ENCODE data around the gene CACNA2D3.

Gene CACNA2D3

GRCh38 chr3:54873059-54874010 lies 751.0 kb downstream of the CACNA2D3 start:
- Histone ChIP-seq H3K27me3 (ENCODE audit: insufficient read depth, low read length) (no peaks in the 10 kb centered on the region), H3K9ac (ENCODE audit: low read depth, low read length) (no peak overlapping the region), H3K9me3 (ENCODE audit: insufficient read depth, low read depth, low read length) (no peaks in the 10 kb centered on the region), H3K4me1 (ENCODE audit: insufficient read depth, low read length) (peaks cover 11% of the 10 kb centered on the region; the same call in 1 of the 2 replicates), H3K4me3 (ENCODE audit: low read length) (no peak overlapping the region), H3K36me3 (ENCODE audit: insufficient read depth, low read depth, low read length) (no peaks in the 10 kb centered on the region), H3K27ac (ENCODE audit: low read length) (no peak overlapping the region)

- Histone ChIP-seq H3K4me1 (ENCODE audit: insufficient read depth, low read length) (peaks cover 11% of the 10 kb centered on the region), H3K9ac (ENCODE audit: low read depth, low read length) (no peak overlapping the region), H3K36me3 (ENCODE audit: insufficient read depth, low read depth, low read length) (no peaks in the 10 kb centered on the region), H3K27ac (ENCODE audit: low read length) (no peak overlapping the region), H3K9me3 (ENCODE audit: insufficient read depth, low read depth, low read length) (no peaks in the 10 kb centered on the region), H3K27me3 (ENCODE audit: insufficient read depth, low read length) (no peaks in the 10 kb centered on the region), H3K4me3 (ENCODE audit: low read length) (no peak overlapping the region)
Measured at GRCh38 chr3:54874816-54875556, 752.6 kb downstream of the CACNA2D3 start.

- Histone ChIP-seq H3K27ac (ENCODE audit: low read length) (no peak overlapping the region), H3K27me3 (ENCODE audit: insufficient read depth, low read length) (no peaks in the 10 kb centered on the region), H3K36me3 (ENCODE audit: insufficient read depth, low read depth, low read length) (no peaks in the 10 kb centered on the region), H3K4me1 (ENCODE audit: insufficient read depth, low read length) (peaks cover 11% of the 10 kb centered on the region), H3K4me3 (ENCODE audit: low read length) (no peak overlapping the region), H3K9me3 (ENCODE audit: insufficient read depth, low read depth, low read length) (no peaks in the 10 kb centered on the region), H3K9ac (ENCODE audit: low read depth, low read length) (no peak overlapping the region)
Measured at GRCh38 chr3:54875596-54876268, 753.4 kb downstream of the CACNA2D3 start.

- Histone ChIP-seq H3K36me3 (ENCODE audit: insufficient read depth, low read depth, low read length) (no peaks in the 10 kb centered on the region), H3K4me1 (ENCODE audit: insufficient read depth, low read length) (peaks cover 11% of the 10 kb centered on the region), H3K27ac (ENCODE audit: low read length) (no peak overlapping the region), H3K4me3 (ENCODE audit: low read length) (no peak overlapping the region), H3K9ac (ENCODE audit: low read depth, low read length) (no peak overlapping the region), H3K27me3 (ENCODE audit: insufficient read depth, low read length) (no peaks in the 10 kb centered on the region), H3K9me3 (ENCODE audit: insufficient read depth, low read depth, low read length) (no peaks in the 10 kb centered on the region)
Measured at GRCh38 chr3:54876694-54877093, 754.3 kb downstream of the CACNA2D3 start.

- Histone ChIP-seq H3K27ac (ENCODE audit: low read length) (no peak overlapping the region), H3K4me3 (ENCODE audit: low read length) (no peak overlapping the region), H3K4me1 (ENCODE audit: insufficient read depth, low read length) (peaks cover 11% of the 10 kb centered on the region), H3K27me3 (ENCODE audit: insufficient read depth, low read length) (no peaks in the 10 kb centered on the region), H3K9me3 (ENCODE audit: insufficient read depth, low read depth, low read length) (no peaks in the 10 kb centered on the region), H3K36me3 (ENCODE audit: insufficient read depth, low read depth, low read length) (no peaks in the 10 kb centered on the region), H3K9ac (ENCODE audit: low read depth, low read length) (no peak overlapping the region)
Measured at GRCh38 chr3:54877730-54878129, 755.4 kb downstream of the CACNA2D3 start.

GRCh38 chr3:54878145-54878544 lies 755.8 kb downstream of the CACNA2D3 start:
- no peaks in the 10 kb centered on the region for H3K27me3 ChIP-seq (ENCODE audit: insufficient read depth, low read length)
- H3K9ac ChIP-seq (ENCODE audit: low read depth, low read length): no peak overlapping the region
- no peaks in the 10 kb centered on the region for H3K36me3 ChIP-seq (ENCODE audit: insufficient read depth, low read depth, low read length)
- H3K4me3 ChIP-seq (ENCODE audit: low read length): no peak overlapping the region
- H3K27ac ChIP-seq (ENCODE audit: low read length): no peak overlapping the region
- H3K9me3 ChIP-seq (ENCODE audit: insufficient read depth, low read depth, low read length): no peaks in the 10 kb centered on the region
- peaks cover 7% of the 10 kb centered on the region for H3K4me1 ChIP-seq (ENCODE audit: insufficient read depth, low read length)

GRCh38 chr3:54882129-54882833 lies 759.9 kb downstream of the CACNA2D3 start:
- H3K27me3 ChIP-seq (ENCODE audit: insufficient read depth, low read length): no peaks in the 10 kb centered on the region

GRCh38 chr3:54888162-54888561 lies 765.8 kb downstream of the CACNA2D3 start:
- Histone ChIP-seq H3K4me1 (ENCODE audit: insufficient read depth, low read length) (no peaks in the 10 kb centered on the region), H3K27me3 (ENCODE audit: insufficient read depth, low read length) (no peaks in the 10 kb centered on the region), H3K27ac (ENCODE audit: low read length) (no peak overlapping the region), H3K9me3 (ENCODE audit: insufficient read depth, low read depth, low read length) (no peaks in the 10 kb centered on the region), H3K9ac (ENCODE audit: low read depth, low read length) (no peak overlapping the region), H3K4me3 (ENCODE audit: low read length) (no peak overlapping the region), H3K36me3 (ENCODE audit: insufficient read depth, low read depth, low read length) (no peaks in the 10 kb centered on the region)

More at GRCh38 chr3:54882129-54882833, 759.9 kb downstream of the CACNA2D3 start:
- Histone ChIP-seq H3K4me1 (ENCODE audit: insufficient read depth, low read length) (no peaks in the 10 kb centered on the region; the same call in 1 of the 2 replicates), H3K9ac (ENCODE audit: low read depth, low read length) (no peak overlapping the region), H3K36me3 (ENCODE audit: insufficient read depth, low read depth, low read length) (no peaks in the 10 kb centered on the region), H3K9me3 (ENCODE audit: insufficient read depth, low read depth, low read length) (no peaks in the 10 kb centered on the region), H3K4me3 (ENCODE audit: low read length) (no peak overlapping the region), H3K27ac (ENCODE audit: low read length) (no peak overlapping the region)

- Histone ChIP-seq H3K4me3 (ENCODE audit: low read length) (no peak overlapping the region), H3K4me1 (ENCODE audit: insufficient read depth, low read length) (no peaks in the 10 kb centered on the region), H3K9me3 (ENCODE audit: insufficient read depth, low read depth, low read length) (no peaks in the 10 kb centered on the region), H3K36me3 (ENCODE audit: insufficient read depth, low read depth, low read length) (no peaks in the 10 kb centered on the region), H3K27me3 (ENCODE audit: insufficient read depth, low read length) (no peaks in the 10 kb centered on the region), H3K27ac (ENCODE audit: low read length) (no peak overlapping the region), H3K9ac (ENCODE audit: low read depth, low read length) (no peak overlapping the region)
Measured at GRCh38 chr3:54888873-54889272, 766.5 kb downstream of the CACNA2D3 start.

GRCh38 chr3:54889731-54890130 lies 767.4 kb downstream of the CACNA2D3 start:
- Histone ChIP-seq H3K4me3 (ENCODE audit: low read length) (no peak overlapping the region), H3K27me3 (ENCODE audit: insufficient read depth, low read length) (no peaks in the 10 kb centered on the region), H3K9me3 (ENCODE audit: insufficient read depth, low read depth, low read length) (no peaks in the 10 kb centered on the region), H3K27ac (ENCODE audit: low read length) (no peak overlapping the region), H3K9ac (ENCODE audit: low read depth, low read length) (no peak overlapping the region), H3K36me3 (ENCODE audit: insufficient read depth, low read depth, low read length) (no peaks in the 10 kb centered on the region), H3K4me1 (ENCODE audit: insufficient read depth, low read length) (no peaks in the 10 kb centered on the region)

- H3K27me3 ChIP-seq (ENCODE audit: insufficient read depth, low read length): no peaks in the 10 kb centered on the region
- no peaks in the 10 kb centered on the region for H3K36me3 ChIP-seq (ENCODE audit: insufficient read depth, low read depth, low read length)
- H3K4me1 ChIP-seq (ENCODE audit: insufficient read depth, low read length): no peaks in the 10 kb centered on the region
- no peak overlapping the region for H3K4me3 ChIP-seq (ENCODE audit: low read length)
- no peak overlapping the region for H3K27ac ChIP-seq (ENCODE audit: low read length)
- H3K9me3 ChIP-seq (ENCODE audit: insufficient read depth, low read depth, low read length): no peaks in the 10 kb centered on the region
- H3K9ac ChIP-seq (ENCODE audit: low read depth, low read length): no peak overlapping the region
Measured at GRCh38 chr3:54891540-54891897, 769.2 kb downstream of the CACNA2D3 start.

Measured in iPS-20b (cell line).